ENCODE results near the gene NBPF6. TPM values are rescaled to one million over a fixed set of nuclear protein-coding genes. Genes with fewer than 3 reads are reported as not detected.
"Not testable (repeated sequence)": the region's sequence is repeated elsewhere in the genome, so short reads cannot be mapped to it uniquely, and the experiment has no call there.

Gene NBPF6
- total RNA-seq, 1 experiment from 2014 or later = not detected

- Mint-ChIP-seq H3K36me3 (ENCODE audit: insufficient read depth, unreplicated experiment) (no peaks in the 10 kb centered on the region), H3K27ac (ENCODE audit: unreplicated experiment) (no peak overlapping the region), H3K4me3 (ENCODE audit: low read depth, unreplicated experiment) (no peak overlapping the region), H3K27me3 (ENCODE audit: unreplicated experiment) (no peaks in the 10 kb centered on the region), H3K9me3 (ENCODE audit: low read depth, unreplicated experiment) (peaks cover 2% of the 10 kb centered on the region), H3K4me1 (ENCODE audit: low read depth, unreplicated experiment) (no peaks in the 10 kb centered on the region)
- CTCF ChIA-PET = no interaction called here
- intact Hi-C loops (cut with micrococcal nuclease; ENCODE audit: unreplicated experiment) = no loop called here
- DNase-seq = no peak
- no TSS peak for BruUV-seq (replicated peaks)
- TF ChIP-seq CTCF (IDR thresholded peaks at IDR 0.05; ENCODE audit: unreplicated experiment) = no peak
These were observed 32.6 kb downstream of the NBPF6 start for GRCh38 chr1:108482708-108483107.

- CTCF ChIA-PET; H3K27me3 Mint-ChIP-seq (ENCODE audit: unreplicated experiment); intact Hi-C loops (cut with micrococcal nuclease; ENCODE audit: unreplicated experiment); H3K4me3 Mint-ChIP-seq (ENCODE audit: low read depth, unreplicated experiment); H3K9me3 Mint-ChIP-seq (ENCODE audit: low read depth, unreplicated experiment); H3K27ac Mint-ChIP-seq (ENCODE audit: unreplicated experiment); BruUV-seq (replicated peaks); H3K4me1 Mint-ChIP-seq (ENCODE audit: low read depth, unreplicated experiment); DNase-seq; H3K36me3 Mint-ChIP-seq (ENCODE audit: insufficient read depth, unreplicated experiment): not testable (repeated sequence)
These were observed 35.8 kb downstream of the NBPF6 start for GRCh38 chr1:108485990-108486389.

GRCh38 chr1:108486707-108487106, 36.6 kb downstream of the NBPF6 start:
- H3K36me3 Mint-ChIP-seq (ENCODE audit: insufficient read depth, unreplicated experiment); H3K4me1 Mint-ChIP-seq (ENCODE audit: low read depth, unreplicated experiment); H3K4me3 Mint-ChIP-seq (ENCODE audit: low read depth, unreplicated experiment); H3K9me3 Mint-ChIP-seq (ENCODE audit: low read depth, unreplicated experiment); intact Hi-C loops (cut with micrococcal nuclease; ENCODE audit: unreplicated experiment); H3K27me3 Mint-ChIP-seq (ENCODE audit: unreplicated experiment); DNase-seq; CTCF ChIA-PET; H3K27ac Mint-ChIP-seq (ENCODE audit: unreplicated experiment); BruUV-seq (replicated peaks): not testable (repeated sequence)

- CTCF ChIA-PET; DNase-seq; H3K36me3 Mint-ChIP-seq (ENCODE audit: insufficient read depth, unreplicated experiment); intact Hi-C loops (cut with micrococcal nuclease; ENCODE audit: unreplicated experiment); H3K9me3 Mint-ChIP-seq (ENCODE audit: low read depth, unreplicated experiment); H3K4me1 Mint-ChIP-seq (ENCODE audit: low read depth, unreplicated experiment); H3K27ac Mint-ChIP-seq (ENCODE audit: unreplicated experiment); H3K27me3 Mint-ChIP-seq (ENCODE audit: unreplicated experiment); BruUV-seq (replicated peaks); H3K4me3 Mint-ChIP-seq (ENCODE audit: low read depth, unreplicated experiment): not testable (repeated sequence)
These were observed 44.9 kb downstream of the NBPF6 start for GRCh38 chr1:108495008-108495407.

- H3K4me3 Mint-ChIP-seq (ENCODE audit: low read depth, unreplicated experiment); H3K9me3 Mint-ChIP-seq (ENCODE audit: low read depth, unreplicated experiment); intact Hi-C loops (cut with micrococcal nuclease; ENCODE audit: unreplicated experiment); H3K27ac Mint-ChIP-seq (ENCODE audit: unreplicated experiment); H3K36me3 Mint-ChIP-seq (ENCODE audit: insufficient read depth, unreplicated experiment); DNase-seq; H3K27me3 Mint-ChIP-seq (ENCODE audit: unreplicated experiment); H3K4me1 Mint-ChIP-seq (ENCODE audit: low read depth, unreplicated experiment); BruUV-seq (replicated peaks); CTCF ChIA-PET: not testable (repeated sequence)
These were observed 46.7 kb downstream of the NBPF6 start for GRCh38 chr1:108496856-108497255.

- no TSS peak for BruUV-seq (replicated peaks)
- CTCF ChIA-PET = no interaction called here
- Mint-ChIP-seq H3K4me3 (ENCODE audit: low read depth, unreplicated experiment) (no peak overlapping the region), H3K9me3 (ENCODE audit: low read depth, unreplicated experiment) (peaks cover 2% of the 10 kb centered on the region), H3K27ac (ENCODE audit: unreplicated experiment) (no peak overlapping the region), H3K36me3 (ENCODE audit: insufficient read depth, unreplicated experiment) (no peaks in the 10 kb centered on the region), H3K4me1 (ENCODE audit: low read depth, unreplicated experiment) (peaks cover 13% of the 10 kb centered on the region), H3K27me3 (ENCODE audit: unreplicated experiment) (no peaks in the 10 kb centered on the region)
- no peak for DNase-seq
- no peak for TF ChIP-seq CTCF (IDR thresholded peaks at IDR 0.05; ENCODE audit: unreplicated experiment)
- intact Hi-C loops (cut with micrococcal nuclease; ENCODE audit: unreplicated experiment) = no loop called here
These were observed 52.0 kb downstream of the NBPF6 start for GRCh38 chr1:108502138-108502537.

All from Calu3 (cell line).